GM23338 (cell line): ENCODE results near the gene NUDT9.

Experiments
- CTCF ChIP-seq, 2 experiments: fragments of 200-600 bp in 1 of 2; sonication (generic) in 1 of 2; conservative IDR thresholded peaks; 2 replicates each; pipeline versions ENCODE4 v1.5.1 to v1.6.1; 2016 to 2017; ENCODE audit warnings: antibody characterized with exemption in 2 of 2, low read depth in 2 of 2, mild to moderate bottlenecking in 2 of 2, moderate library complexity in 1 of 2
- EZH2phosphoT487 ChIP-seq: fragments of 200-600 bp; sonication (generic); IDR thresholded peaks from one replicate; pipeline ENCODE4 v1.8.1; 2018; ENCODE audit warnings: antibody characterized with exemption; ENCODE audit not compliant: unreplicated experiment
- ZNF331 ChIP-seq: fragments of 250-450 bp; sonication (Bioruptor Pico); IDR thresholded peaks from 2 replicates; pipeline ENCODE4 v1.5.0; 2020; ENCODE audit warnings: low read depth, mild to moderate bottlenecking, moderate library complexity
- TF ChIP-seq, protein P1 (sequence below): IDR thresholded peaks from one replicate; pipeline ENCODE4 v1.6.1; 2018; ENCODE audit warnings: antibody characterized with exemption; ENCODE audit not compliant: unreplicated experiment

DNA sequence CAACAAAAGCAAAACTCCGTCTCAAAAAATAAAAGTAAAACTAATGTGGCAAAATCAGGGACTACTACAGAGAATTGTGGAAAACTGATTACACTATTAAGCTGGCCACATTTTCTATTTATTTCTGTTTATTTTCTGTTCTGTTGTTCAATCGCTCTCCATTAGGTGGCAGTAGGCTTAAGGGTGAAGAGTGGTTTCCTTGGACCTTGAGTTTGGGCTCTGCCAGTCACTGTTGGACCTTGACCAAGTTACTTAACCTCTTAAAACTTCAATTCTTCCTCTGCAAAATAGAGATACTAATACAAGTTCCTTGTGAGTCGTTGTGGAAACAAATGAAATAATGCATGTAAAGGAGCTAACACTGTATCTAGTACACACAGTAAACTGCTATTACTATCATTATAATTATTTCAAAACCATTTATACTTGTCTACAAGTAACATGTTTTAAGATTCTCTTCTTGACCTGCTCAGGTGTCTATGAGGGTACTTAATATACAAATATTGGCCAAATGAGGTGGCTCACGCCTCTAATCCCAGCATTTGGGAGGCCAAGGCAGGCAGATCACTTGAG is 46.6 kb upstream of the NUDT9 start:
- peak; percentile 75 to 85 for TF ChIP-seq CTCF (conservative IDR thresholded peaks at IDR 0.05; ENCODE audit: low read depth in 2 of 2)
- no peak for TF ChIP-seq EZH2phosphoT487
- TF ChIP-seq, protein P1, sequence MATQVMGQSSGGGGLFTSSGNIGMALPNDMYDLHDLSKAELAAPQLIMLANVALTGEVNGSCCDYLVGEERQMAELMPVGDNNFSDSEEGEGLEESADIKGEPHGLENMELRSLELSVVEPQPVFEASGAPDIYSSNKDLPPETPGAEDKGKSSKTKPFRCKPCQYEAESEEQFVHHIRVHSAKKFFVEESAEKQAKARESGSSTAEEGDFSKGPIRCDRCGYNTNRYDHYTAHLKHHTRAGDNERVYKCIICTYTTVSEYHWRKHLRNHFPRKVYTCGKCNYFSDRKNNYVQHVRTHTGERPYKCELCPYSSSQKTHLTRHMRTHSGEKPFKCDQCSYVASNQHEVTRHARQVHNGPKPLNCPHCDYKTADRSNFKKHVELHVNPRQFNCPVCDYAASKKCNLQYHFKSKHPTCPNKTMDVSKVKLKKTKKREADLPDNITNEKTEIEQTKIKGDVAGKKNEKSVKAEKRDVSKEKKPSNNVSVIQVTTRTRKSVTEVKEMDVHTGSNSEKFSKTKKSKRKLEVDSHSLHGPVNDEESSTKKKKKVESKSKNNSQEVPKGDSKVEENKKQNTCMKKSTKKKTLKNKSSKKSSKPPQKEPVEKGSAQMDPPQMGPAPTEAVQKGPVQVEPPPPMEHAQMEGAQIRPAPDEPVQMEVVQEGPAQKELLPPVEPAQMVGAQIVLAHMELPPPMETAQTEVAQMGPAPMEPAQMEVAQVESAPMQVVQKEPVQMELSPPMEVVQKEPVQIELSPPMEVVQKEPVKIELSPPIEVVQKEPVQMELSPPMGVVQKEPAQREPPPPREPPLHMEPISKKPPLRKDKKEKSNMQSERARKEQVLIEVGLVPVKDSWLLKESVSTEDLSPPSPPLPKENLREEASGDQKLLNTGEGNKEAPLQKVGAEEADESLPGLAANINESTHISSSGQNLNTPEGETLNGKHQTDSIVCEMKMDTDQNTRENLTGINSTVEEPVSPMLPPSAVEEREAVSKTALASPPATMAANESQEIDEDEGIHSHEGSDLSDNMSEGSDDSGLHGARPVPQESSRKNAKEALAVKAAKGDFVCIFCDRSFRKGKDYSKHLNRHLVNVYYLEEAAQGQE = no peak
- no peak for TF ChIP-seq ZNF331 (CRISPR knock-in tag)
